Activated B cell treated with CpG ODN at 0.5 μM for 24 hours (primary cell): ENCODE measurements around the gene SOX9. TPM values are rescaled to one million over a fixed set of nuclear protein-coding genes. Genes with fewer than 3 reads are reported as not detected.

Experiments used
- ATAC-seq: fragments of 200-7000 bp; cut with Tn5 transposase; one replicate; pipeline ENCODE4 v1.10.0; 2021; ENCODE audit warnings: low read depth, mild to moderate bottlenecking, moderate library complexity
- CTCF ChIA-PET: fragments of 350-600 bp; sonication (Branson Sonifier 250); formaldehyde crosslinking; loops from one replicate; lab custom pipeline; 2021; ENCODE audit warnings: antibody characterized with exemption; lab: Charles Lee
- POLR2A ChIA-PET: fragments of 350-600 bp; sonication (Branson Sonifier 250); formaldehyde crosslinking; loops from one replicate; lab custom pipeline; 2021; ENCODE audit warnings: antibody characterized with exemption; lab: Charles Lee
- DNase-seq: peaks from one replicate; pipeline ENCODE4 v3.0.0; 2022
- H3K27ac Mint-ChIP-seq: one replicate; pipeline ENCODE4 v1.8.0; 2020; ENCODE audit warnings: mixed read lengths
- H3K27me3 Mint-ChIP-seq: one replicate; pipeline ENCODE4 v1.8.0; 2021; ENCODE audit warnings: mixed read lengths
- H3K36me3 Mint-ChIP-seq: one replicate; pipeline ENCODE4 v1.8.0; 2021; ENCODE audit warnings: low read depth, mixed read lengths
- H3K4me1 Mint-ChIP-seq: one replicate; pipeline ENCODE4 v1.8.0; 2021; ENCODE audit warnings: mixed read lengths
- H3K4me3 Mint-ChIP-seq: one replicate; pipeline ENCODE4 v1.8.0; 2020; ENCODE audit warnings: mild to moderate bottlenecking, mixed read lengths
- H3K9me3 Mint-ChIP-seq: one replicate; pipeline ENCODE4 v1.8.0; 2020; ENCODE audit warnings: mixed read lengths
- intact Hi-C: fragments of 100-400 bp; cut with micrococcal nuclease; formaldehyde crosslinking; loops from one replicate; pipeline ENCODE4 v1.15.1; 2024
- total RNA-seq: library from RNA; stranded (reverse); gene quantifications from 2 replicates; pipeline ENCODE4 v1.2.3, GENCODE V29; 2022
- TF ChIP-seq, protein P1 (sequence below): fragments of 200-600 bp; IDR thresholded peaks from one replicate; pipeline ENCODE4 v1.8.0; 2022; ENCODE audit warnings: antibody characterized with exemption, mild to moderate bottlenecking

The SOX9 gene
- total RNA-seq, 1 donor from 2014 or later: 0.07 TPM

DNA sequence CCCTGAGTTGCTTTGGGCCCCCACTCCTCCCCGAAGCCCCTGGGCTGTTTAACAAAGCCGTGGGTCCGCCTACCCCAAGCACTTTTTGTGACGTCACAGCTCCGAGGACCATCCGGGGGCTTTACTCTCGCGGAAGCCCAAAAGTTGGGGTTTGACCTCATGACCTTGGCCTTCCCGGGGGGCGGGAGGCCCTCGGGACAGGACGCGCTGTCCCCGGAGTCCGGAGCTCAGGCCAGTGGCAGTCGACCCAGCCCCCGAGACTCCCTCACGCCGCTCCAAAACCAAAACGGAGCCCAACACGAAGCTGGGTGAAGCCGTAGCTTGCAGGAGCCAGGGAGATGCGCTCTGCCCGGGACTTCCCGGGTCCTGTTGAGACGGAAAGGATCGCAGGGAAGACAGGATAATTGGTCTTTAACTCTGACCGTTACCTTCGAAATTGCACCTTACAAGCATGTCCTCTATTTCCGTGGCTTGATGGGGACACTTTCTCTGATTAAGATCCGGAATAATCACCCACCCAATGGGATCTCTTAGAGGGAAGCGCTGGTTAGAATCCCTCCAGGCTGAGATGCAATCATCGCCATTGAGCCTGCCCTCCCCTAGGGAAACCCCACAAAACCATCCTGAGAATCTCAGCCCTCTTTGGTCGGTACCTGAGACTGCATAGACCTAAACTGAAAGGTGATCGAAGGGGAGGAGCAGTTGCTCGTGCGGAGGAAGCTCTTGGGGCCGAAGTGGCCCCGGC, 4.9 kb upstream of the SOX9 start:
- CTCF ChIA-PET: no interaction called here
- DNase-seq: no peak
- TF ChIP-seq, protein P1, sequence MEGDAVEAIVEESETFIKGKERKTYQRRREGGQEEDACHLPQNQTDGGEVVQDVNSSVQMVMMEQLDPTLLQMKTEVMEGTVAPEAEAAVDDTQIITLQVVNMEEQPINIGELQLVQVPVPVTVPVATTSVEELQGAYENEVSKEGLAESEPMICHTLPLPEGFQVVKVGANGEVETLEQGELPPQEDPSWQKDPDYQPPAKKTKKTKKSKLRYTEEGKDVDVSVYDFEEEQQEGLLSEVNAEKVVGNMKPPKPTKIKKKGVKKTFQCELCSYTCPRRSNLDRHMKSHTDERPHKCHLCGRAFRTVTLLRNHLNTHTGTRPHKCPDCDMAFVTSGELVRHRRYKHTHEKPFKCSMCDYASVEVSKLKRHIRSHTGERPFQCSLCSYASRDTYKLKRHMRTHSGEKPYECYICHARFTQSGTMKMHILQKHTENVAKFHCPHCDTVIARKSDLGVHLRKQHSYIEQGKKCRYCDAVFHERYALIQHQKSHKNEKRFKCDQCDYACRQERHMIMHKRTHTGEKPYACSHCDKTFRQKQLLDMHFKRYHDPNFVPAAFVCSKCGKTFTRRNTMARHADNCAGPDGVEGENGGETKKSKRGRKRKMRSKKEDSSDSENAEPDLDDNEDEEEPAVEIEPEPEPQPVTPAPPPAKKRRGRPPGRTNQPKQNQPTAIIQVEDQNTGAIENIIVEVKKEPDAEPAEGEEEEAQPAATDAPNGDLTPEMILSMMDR: no peak
- H3K36me3 Mint-ChIP-seq: no peaks in the 10 kb centered on the region
- no peak overlapping the region for H3K4me3 Mint-ChIP-seq
- peaks cover 6% of the 10 kb centered on the region for H3K4me1 Mint-ChIP-seq
- no peaks in the 10 kb centered on the region for H3K9me3 Mint-ChIP-seq
- H3K27me3 Mint-ChIP-seq: peaks cover 62% of the 10 kb centered on the region
- no peak for ATAC-seq
- POLR2A ChIA-PET: no interaction called here
- H3K27ac Mint-ChIP-seq: no peak overlapping the region
- intact Hi-C loops: no loop called here

DNA sequence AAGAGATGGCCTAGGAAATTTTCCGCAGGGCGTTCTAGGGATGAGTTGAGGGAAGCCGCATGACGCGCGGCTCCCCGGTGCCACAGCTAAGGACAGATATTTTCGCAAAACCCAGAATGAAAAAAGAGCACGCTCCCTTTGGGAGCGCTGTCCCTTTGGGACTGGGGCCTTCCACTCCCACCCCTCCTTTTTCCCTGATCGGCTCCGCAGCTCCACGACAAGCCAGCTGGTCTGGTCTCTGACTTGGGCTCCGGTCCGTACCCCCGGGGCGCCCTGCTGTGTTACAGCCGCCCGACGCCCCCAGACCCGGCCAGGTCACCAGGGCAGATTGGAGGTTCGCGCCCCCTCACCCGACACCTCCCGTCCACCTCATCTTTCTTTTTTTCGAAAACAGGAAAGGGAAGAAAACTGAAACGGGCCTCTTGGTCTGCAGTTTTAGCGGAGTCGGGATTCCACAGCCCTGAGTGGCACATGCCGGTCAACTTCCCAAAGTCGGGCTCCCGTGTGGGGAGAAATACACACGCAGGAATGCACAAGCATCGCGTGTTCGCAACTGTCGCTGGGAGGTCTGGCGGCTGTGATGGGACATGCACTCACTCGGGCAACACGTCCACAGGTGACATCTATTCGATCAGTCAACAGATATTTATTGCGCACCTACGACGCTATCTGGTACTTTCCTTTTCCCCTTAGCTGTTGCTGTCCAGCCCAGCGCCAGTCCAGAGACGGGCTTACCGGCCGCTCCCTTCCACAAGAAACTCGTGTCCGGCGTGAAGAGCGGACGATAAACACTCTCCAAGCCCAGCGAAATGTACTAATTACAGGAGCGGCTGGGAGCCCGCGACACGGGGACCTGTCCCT, 3.9 kb upstream of the SOX9 start:
- no peaks in the 10 kb centered on the region for H3K9me3 Mint-ChIP-seq
- H3K27ac Mint-ChIP-seq: no peak overlapping the region
- ChIA-PET POLR2A (no interaction called here), CTCF (no interaction called here)
- TF ChIP-seq, protein P1: no peak
- peaks cover 67% of the 10 kb centered on the region for H3K27me3 Mint-ChIP-seq
- H3K4me1 Mint-ChIP-seq: peaks cover 9% of the 10 kb centered on the region
- DNase-seq (no peak), ATAC-seq (no peak)
- intact Hi-C loops: no loop called here
- no peaks in the 10 kb centered on the region for H3K36me3 Mint-ChIP-seq
- H3K4me3 Mint-ChIP-seq: no peak overlapping the region

DNA sequence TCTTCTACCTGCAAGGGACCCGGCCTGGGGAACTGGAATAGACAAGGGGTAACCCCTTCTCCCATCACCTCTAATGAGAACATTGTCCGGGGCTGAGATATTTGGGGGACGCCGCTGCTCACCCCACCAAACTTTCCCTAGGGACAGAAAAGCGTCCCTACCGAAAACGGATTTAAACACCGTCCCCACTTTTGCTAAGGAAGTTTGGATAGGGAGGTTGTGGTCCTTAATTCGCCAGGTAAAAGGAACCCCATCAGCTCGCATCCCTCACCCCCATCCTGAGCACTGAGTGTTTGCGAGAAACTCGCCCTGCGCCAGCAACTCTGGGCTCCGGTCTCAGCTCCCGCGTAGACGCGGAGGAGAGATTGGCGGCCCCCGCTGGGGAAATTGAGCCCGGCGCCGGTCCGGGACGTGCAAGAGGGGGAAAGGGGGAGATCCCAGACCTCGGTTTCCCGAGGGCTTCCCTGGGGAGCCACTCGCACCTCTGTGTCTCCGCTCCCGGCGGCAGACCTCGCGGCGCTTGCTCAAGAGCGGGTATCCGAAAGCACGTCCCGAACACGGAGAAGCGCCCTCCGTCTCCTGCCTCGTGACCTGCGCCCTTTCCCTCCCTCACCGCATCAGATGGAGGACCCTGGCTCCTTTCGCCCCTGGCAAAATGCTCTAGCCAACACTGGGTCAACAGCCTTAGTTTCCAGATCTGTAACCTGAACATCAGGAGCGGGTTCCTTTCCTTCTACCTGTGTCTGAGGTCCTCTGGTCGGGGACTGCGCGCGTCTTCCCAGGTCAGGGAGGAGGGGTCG, 3.1 kb upstream of the SOX9 start:
- intact Hi-C loops: no loop called here
- H3K9me3 Mint-ChIP-seq: no peaks in the 10 kb centered on the region
- H3K27me3 Mint-ChIP-seq: peaks cover 72% of the 10 kb centered on the region
- no peak overlapping the region for H3K27ac Mint-ChIP-seq
- ChIA-PET CTCF (no interaction called here), POLR2A (no interaction called here)
- ATAC-seq (no peak), DNase-seq (no peak)
- peaks cover 12% of the 10 kb centered on the region for H3K4me1 Mint-ChIP-seq
- H3K36me3 Mint-ChIP-seq: no peaks in the 10 kb centered on the region
- TF ChIP-seq, protein P1: no peak
- no peak overlapping the region for H3K4me3 Mint-ChIP-seq

DNA sequence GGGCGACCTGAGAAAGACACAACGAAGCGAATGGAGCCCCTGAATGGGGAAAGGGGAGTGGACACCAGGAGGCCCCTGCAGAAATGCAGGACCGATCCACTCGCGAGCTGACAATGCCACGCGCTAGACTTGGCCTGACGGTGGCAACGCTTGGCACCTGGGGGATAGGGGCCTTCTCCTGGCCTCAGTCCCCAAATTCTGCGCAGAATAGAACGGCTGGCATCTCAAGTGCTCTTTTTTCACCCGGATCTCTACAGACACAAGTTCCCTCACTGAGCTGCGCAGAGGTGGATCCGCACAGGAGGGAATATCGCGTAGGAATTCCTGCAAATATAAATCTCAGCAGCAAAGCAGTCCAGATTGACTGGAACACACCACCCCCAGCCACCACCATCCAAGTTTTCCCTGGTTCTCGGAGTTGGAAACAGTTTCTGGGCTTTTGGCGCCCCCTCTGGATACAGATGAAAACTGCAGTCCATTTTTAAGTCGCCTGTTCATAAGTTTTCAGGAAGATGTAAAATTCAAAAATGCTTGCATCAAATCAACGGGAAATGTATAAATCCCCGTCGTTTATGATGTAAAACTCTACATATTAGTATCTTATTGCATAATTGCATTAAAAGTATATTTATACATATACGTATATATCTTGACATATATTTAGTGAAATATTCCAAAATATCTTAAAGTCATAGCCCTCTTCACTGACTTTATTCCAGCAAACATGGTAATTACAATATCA, 2.3 kb upstream of the SOX9 start:
- DNase-seq (no peak), ATAC-seq (no peak)
- Mint-ChIP-seq H3K9me3 (no peaks in the 10 kb centered on the region), H3K27ac (no peak overlapping the region), H3K36me3 (no peaks in the 10 kb centered on the region), H3K4me3 (no peak overlapping the region), H3K27me3 (peaks cover 75% of the 10 kb centered on the region), H3K4me1 (peaks cover 18% of the 10 kb centered on the region)
- POLR2A ChIA-PET: no interaction called here
- TF ChIP-seq, protein P1: no peak
- CTCF ChIA-PET: no interaction called here
- intact Hi-C loops: no loop called here
